ENCODE data around the gene HAUS8.
A peak's percentile ranks its signal among the peaks of the same experiment; 100 is the strongest.

Gene HAUS8

GRCh38 chr19:17080440-17080801, 5.2 kb upstream of the HAUS8 start:
- Histone ChIP-seq H3K4me3 (ENCODE audit: low read length) (peak overlapping the region; percentile 82), H3K27me3 (ENCODE audit: control insufficient read depth, low read length) (no peaks in the 10 kb centered on the region), H3K36me3 (ENCODE audit: control insufficient read depth, low read length) (peaks cover 50% of the 10 kb centered on the region), H4K20me1 (ENCODE audit: control insufficient read depth, insufficient read depth, low read depth, low read length) (peaks cover 26% of the 10 kb centered on the region; the same call in 1 of the 2 replicates), H3K9me2 (replicated peaks; ENCODE audit: control insufficient read depth, low read length) (no peaks in the 10 kb centered on the region), H3F3A (ENCODE audit: control insufficient read depth, insufficient read depth) (peaks cover 6% of the 10 kb centered on the region; the same call in 1 of the 2 replicates), H3K27ac (ENCODE audit: low read depth, low read length) (peak overlapping the region; percentile 52), H3K9me3 (ENCODE audit: control insufficient read depth, insufficient read depth, low read length) (no peaks in the 10 kb centered on the region), H3K79me2 (ENCODE audit: control insufficient read depth, low read length) (peaks cover 98% of the 10 kb centered on the region), H3K4me1 (ENCODE audit: control insufficient read depth, low read length) (peaks cover 66% of the 10 kb centered on the region), H3K4me2 (ENCODE audit: low read length) (peak overlapping the region; percentile 93)
- TF ChIP-seq CTCF (IDR thresholded peaks at IDR 0.05; ENCODE audit: low read depth, low read length, poor library complexity, severe bottlenecking) = no peak
- no peak for TF ChIP-seq EZH2phosphoT487 (IDR thresholded peaks at IDR 0.05; ENCODE audit: borderline replicate concordance, low read length)

GRCh38 chr19:17079710-17080439, 4.6 kb upstream of the HAUS8 start:
- peaks cover 96% of the 10 kb centered on the region for H3K79me2 ChIP-seq (ENCODE audit: control insufficient read depth, low read length)
- peak overlapping the region; percentile 93 for H3K4me2 ChIP-seq (ENCODE audit: low read length)
- peaks cover 26% of the 10 kb centered on the region; the same call in 1 of the 2 replicates for H4K20me1 ChIP-seq (ENCODE audit: control insufficient read depth, insufficient read depth, low read depth, low read length)
- H3K4me3 ChIP-seq (ENCODE audit: low read length) = peak overlapping the region; percentile 82
- peaks cover 47% of the 10 kb centered on the region for H3K36me3 ChIP-seq (ENCODE audit: control insufficient read depth, low read length)
- no peaks in the 10 kb centered on the region for H3K9me3 ChIP-seq (ENCODE audit: control insufficient read depth, insufficient read depth, low read length)
- H3K27ac ChIP-seq (ENCODE audit: low read depth, low read length) = peak overlapping the region; percentile 52
- TF ChIP-seq EZH2phosphoT487 (IDR thresholded peaks at IDR 0.05; ENCODE audit: borderline replicate concordance, low read length) (no peak), CTCF (IDR thresholded peaks at IDR 0.05; ENCODE audit: low read depth, low read length, poor library complexity, severe bottlenecking) (peak; percentile 75)
- H3K9me2 ChIP-seq (replicated peaks; ENCODE audit: control insufficient read depth, low read length) = no peaks in the 10 kb centered on the region
- H3F3A ChIP-seq (ENCODE audit: control insufficient read depth, insufficient read depth) = peaks cover 6% of the 10 kb centered on the region; the same call in 1 of the 2 replicates
- H3K27me3 ChIP-seq (ENCODE audit: control insufficient read depth, low read length) = no peaks in the 10 kb centered on the region
- peaks cover 66% of the 10 kb centered on the region for H3K4me1 ChIP-seq (ENCODE audit: control insufficient read depth, low read length)

GRCh38 chr19:17078920-17079709, 3.9 kb upstream of the HAUS8 start:
- Histone ChIP-seq H3K9me3 (ENCODE audit: control insufficient read depth, insufficient read depth, low read length) (no peaks in the 10 kb centered on the region), H3K27ac (ENCODE audit: low read depth, low read length) (peak overlapping the region; percentile 52), H4K20me1 (ENCODE audit: control insufficient read depth, insufficient read depth, low read depth, low read length) (peaks cover 27% of the 10 kb centered on the region), H3K4me1 (ENCODE audit: control insufficient read depth, low read length) (peaks cover 67% of the 10 kb centered on the region), H3F3A (ENCODE audit: control insufficient read depth, insufficient read depth) (peaks cover 6% of the 10 kb centered on the region; the same call in 1 of the 2 replicates), H3K36me3 (ENCODE audit: control insufficient read depth, low read length) (peaks cover 55% of the 10 kb centered on the region), H3K79me2 (ENCODE audit: control insufficient read depth, low read length) (peaks cover 96% of the 10 kb centered on the region), H3K4me3 (ENCODE audit: low read length) (peak overlapping the region; percentile 82), H3K9me2 (replicated peaks; ENCODE audit: control insufficient read depth, low read length) (no peaks in the 10 kb centered on the region), H3K4me2 (ENCODE audit: low read length) (peak overlapping the region; percentile 93), H3K27me3 (ENCODE audit: control insufficient read depth, low read length) (no peaks in the 10 kb centered on the region)
- TF ChIP-seq EZH2phosphoT487 (IDR thresholded peaks at IDR 0.05; ENCODE audit: borderline replicate concordance, low read length) (no peak), CTCF (IDR thresholded peaks at IDR 0.05; ENCODE audit: low read depth, low read length, poor library complexity, severe bottlenecking) (no peak)
